PFSK-1 (cell line): Measurements from ENCODE around the gene ARSJ.

ENCODE experiments used
- FOXP2 ChIP-seq: optimal IDR thresholded peaks from 2 replicates; pipeline ENCODE3; 2011; ENCODE audit warnings: borderline replicate concordance, control low read depth, inconsistent platforms; ENCODE audit not compliant: insufficient read depth; ENCODE audit errors: extremely low read length, extremely low read depth
- POLR2AphosphoS5 ChIP-seq: IDR thresholded peaks from 2 replicates; pipeline ENCODE4 v1.6.1; 2012; ENCODE audit warnings: low read depth, mild to moderate bottlenecking, control low read depth, low read length, moderate library complexity
- SIN3A ChIP-seq: IDR thresholded peaks from 2 replicates; pipeline ENCODE4 v1.6.1; 2012; ENCODE audit warnings: mild to moderate bottlenecking, low read length, moderate library complexity, borderline replicate concordance; ENCODE audit not compliant: insufficient read depth
- TAF1 ChIP-seq: IDR thresholded peaks from 2 replicates; pipeline ENCODE4 v1.6.1; 2012; ENCODE audit warnings: low read length, control low read depth, borderline replicate concordance; ENCODE audit not compliant: insufficient read depth
- TF ChIP-seq, protein P1 (sequence below), 2 experiments: IDR thresholded peaks; 2 replicates each; pipeline versions ENCODE4 v1.6.1 to v1.8.0; 2011 to 2012; ENCODE audit warnings: low read depth in 2 of 2, low read length in 2 of 2, control low read depth in 1 of 2, inconsistent platforms in 1 of 2, mild to moderate bottlenecking in 1 of 2, moderate library complexity in 1 of 2; ENCODE audit not compliant: insufficient read depth in 1 of 2

Gene ARSJ

DNA sequence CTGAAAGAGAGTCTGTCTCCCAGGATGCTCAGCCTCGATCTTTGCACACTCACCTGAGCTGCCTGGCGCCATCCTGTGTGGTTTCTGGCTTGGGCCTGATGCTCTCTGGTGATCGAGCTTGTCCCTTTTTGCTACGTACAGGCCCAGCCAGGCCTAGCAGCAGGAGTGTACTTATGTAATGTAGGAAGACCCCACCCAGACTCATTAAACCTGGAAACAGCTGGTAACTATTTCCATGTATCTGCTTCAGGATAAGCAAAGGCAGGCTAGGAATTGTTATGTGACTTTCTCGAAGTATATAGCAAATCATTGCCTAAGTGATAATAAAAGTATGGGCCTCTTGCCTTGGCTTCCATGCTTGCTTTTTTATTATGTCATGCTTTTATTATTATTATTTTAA is 18.6 kb upstream of the ARSJ start:
- TF ChIP-seq SIN3A = no peak
- no peak for TF ChIP-seq POLR2AphosphoS5
- TF ChIP-seq FOXP2 = no peak
- TF ChIP-seq, protein P1, sequence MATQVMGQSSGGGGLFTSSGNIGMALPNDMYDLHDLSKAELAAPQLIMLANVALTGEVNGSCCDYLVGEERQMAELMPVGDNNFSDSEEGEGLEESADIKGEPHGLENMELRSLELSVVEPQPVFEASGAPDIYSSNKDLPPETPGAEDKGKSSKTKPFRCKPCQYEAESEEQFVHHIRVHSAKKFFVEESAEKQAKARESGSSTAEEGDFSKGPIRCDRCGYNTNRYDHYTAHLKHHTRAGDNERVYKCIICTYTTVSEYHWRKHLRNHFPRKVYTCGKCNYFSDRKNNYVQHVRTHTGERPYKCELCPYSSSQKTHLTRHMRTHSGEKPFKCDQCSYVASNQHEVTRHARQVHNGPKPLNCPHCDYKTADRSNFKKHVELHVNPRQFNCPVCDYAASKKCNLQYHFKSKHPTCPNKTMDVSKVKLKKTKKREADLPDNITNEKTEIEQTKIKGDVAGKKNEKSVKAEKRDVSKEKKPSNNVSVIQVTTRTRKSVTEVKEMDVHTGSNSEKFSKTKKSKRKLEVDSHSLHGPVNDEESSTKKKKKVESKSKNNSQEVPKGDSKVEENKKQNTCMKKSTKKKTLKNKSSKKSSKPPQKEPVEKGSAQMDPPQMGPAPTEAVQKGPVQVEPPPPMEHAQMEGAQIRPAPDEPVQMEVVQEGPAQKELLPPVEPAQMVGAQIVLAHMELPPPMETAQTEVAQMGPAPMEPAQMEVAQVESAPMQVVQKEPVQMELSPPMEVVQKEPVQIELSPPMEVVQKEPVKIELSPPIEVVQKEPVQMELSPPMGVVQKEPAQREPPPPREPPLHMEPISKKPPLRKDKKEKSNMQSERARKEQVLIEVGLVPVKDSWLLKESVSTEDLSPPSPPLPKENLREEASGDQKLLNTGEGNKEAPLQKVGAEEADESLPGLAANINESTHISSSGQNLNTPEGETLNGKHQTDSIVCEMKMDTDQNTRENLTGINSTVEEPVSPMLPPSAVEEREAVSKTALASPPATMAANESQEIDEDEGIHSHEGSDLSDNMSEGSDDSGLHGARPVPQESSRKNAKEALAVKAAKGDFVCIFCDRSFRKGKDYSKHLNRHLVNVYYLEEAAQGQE (IDR thresholded peaks at IDR 0.05; ENCODE audit: insufficient read depth in 1 of 2, low read depth in 2 of 2, low read length in 2 of 2) = no peak
- no peak for TF ChIP-seq TAF1

DNA sequence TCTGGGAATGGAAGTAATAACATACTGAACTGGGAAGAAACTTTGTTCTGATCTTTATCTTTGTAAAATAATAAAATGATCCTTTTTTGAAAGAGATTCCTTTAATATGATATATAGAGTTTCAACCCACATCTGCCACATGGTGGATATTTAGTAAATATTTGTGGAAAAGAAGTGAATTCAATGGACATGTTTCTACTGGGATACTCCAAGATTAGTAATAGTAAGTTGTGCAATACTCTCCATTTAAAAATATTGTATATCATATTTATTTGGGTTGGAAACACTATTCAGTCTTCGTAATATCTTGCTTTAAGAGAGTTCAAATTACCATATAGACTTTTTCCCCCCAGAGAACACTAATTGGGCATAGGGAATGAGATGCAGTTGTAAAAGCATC is 17.8 kb upstream of the ARSJ start:
- TF ChIP-seq, protein P1 (IDR thresholded peaks at IDR 0.05; ENCODE audit: insufficient read depth in 1 of 2, low read depth in 2 of 2, low read length in 2 of 2) = no peak
- TF ChIP-seq POLR2AphosphoS5 (no peak), SIN3A (no peak), TAF1 (no peak), FOXP2 (no peak)

DNA sequence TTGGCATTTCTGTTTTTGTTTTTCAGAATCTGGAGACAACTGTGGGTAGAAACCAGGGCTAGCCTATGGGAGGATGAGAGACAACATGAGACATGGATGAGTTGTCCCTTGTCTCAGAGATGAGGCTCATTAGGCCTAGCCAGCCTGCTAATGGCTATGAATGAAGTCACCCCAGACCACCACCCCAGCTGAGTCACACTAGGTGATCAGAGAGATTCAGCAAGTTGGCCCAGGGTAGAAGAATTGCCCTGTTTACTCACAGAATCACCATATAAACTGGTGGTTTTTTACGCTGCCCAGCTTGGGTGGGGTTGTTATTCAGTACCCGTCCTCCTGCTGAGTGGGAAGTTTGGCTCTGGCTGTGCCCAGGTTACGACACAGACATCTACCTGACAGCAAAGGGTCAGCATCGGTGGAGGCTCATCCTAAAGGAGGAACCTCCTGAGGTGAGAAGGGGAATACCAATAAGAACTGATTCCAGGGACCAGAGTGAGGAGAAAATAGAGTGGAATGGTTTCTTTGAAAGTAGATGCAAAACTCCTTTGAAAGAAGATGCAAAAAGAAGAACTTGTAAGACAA is 17.2 kb upstream of the ARSJ start:
- TF ChIP-seq TAF1 = no peak
- TF ChIP-seq FOXP2 = no peak
- TF ChIP-seq SIN3A = no peak
- TF ChIP-seq, protein P1 (IDR thresholded peaks at IDR 0.05; ENCODE audit: insufficient read depth in 1 of 2, low read depth in 2 of 2, low read length in 2 of 2) = no peak
- no peak for TF ChIP-seq POLR2AphosphoS5

DNA sequence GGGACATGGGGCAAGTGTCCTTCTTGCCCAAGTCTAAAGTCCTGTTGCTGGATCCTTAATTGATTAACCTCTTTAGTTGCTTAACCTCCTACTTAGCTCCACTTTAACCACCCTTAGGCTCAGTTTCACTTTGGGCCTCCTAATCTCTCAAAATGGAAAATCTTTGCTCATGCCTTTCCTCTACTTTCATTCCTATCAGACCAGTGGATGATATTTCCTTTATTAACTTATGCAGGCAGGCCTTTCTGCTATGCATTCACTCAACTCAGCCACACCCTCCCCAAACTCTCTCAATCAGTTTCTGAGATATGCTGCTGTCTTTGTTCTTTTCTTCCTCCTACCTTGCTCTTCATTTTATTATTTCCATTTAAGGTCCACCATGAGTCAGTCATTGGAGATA is 14.4 kb upstream of the ARSJ start:
- TF ChIP-seq TAF1 = no peak

DNA sequence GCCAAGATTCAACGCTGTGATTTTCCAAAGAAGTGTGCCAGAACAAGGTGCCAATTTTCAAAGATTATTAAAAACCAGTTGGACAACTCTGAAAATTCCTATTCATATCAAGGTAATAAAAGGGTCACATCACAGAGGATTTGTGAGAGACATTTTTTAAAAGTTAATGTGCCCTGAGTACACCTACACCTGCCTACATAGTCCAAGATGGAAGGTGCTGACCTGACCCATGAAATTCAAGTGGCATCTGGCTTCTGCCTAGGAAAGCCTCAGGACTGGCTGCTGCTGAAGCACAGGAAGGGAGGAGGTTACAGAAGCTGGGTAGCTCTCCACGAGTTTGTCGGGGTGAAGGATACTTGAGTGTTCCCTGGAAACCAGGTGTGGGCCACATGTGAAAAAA is 11.4 kb upstream of the ARSJ start:
- TF ChIP-seq FOXP2 (no peak), TAF1 (no peak), SIN3A (no peak), POLR2AphosphoS5 (no peak)
- TF ChIP-seq, protein P1 (IDR thresholded peaks at IDR 0.05; ENCODE audit: insufficient read depth in 1 of 2, low read depth in 2 of 2, low read length in 2 of 2) = no peak
